ENCODE results near the gene NCDN. TPM values are rescaled to one million over a fixed set of nuclear protein-coding genes. Genes with fewer than 3 reads are reported as not detected.

Gene NCDN
- total RNA-seq, 4 donors from 2014 or later: 8.7 to 16.8 (median 14.0) TPM

GRCh38 chr1:35573198-35574124 lies 15.9 kb downstream of the NCDN start, which contains the start of gene TFAP2E:
TFAP2E (plus strand) TSS chr1:35573314; CDS start chr1:35573578, 264 bp downstream.
- no peak for TF ChIP-seq POLR2A (IDR thresholded peaks at IDR 0.05)
- TF ChIP-seq CTCF (IDR thresholded peaks at IDR 0.05 in 4 of 5, conservative IDR thresholded peaks at IDR 0.05 in 1 of 5): no peak
- Histone ChIP-seq H3K4me1 (peaks cover 3 to 8% of the 10 kb centered on the region in 2 donors), H3K27ac (no peak within 1 kb of the TSS), H3K4me3 (peak within 1 kb of the TSS; percentile 34 to 45 (median 42)), H3K36me3 (no peaks in the 10 kb centered on the region), H3K9me3 (no peaks in the 10 kb centered on the region), H3K27me3 (peaks cover 67 to 89% (median 74%) of the 10 kb centered on the region in 3 donors)
- in situ Hi-C loops (cut with MboI; ENCODE audit: low sequenced_read_pairs in 4 of 4) (no loop called here), intact Hi-C loops (cut with DNase I; ENCODE audit: low total_unique reads) (no loop called here)
- peak in 1 of 2 donors; percentile 6 for DNase-seq
- no peak for ATAC-seq

- no peak overlapping the region for H3K4me3 ChIP-seq
- in situ Hi-C loops (cut with MboI; ENCODE audit: low sequenced_read_pairs in 4 of 4): no loop called here
- DNase-seq (no peak), ATAC-seq (no peak)
- no peak overlapping the region for H3K27ac ChIP-seq
- H3K27me3 ChIP-seq: peaks cover 69 to 91% (median 79%) of the 10 kb centered on the region in 3 donors
- no peaks in the 10 kb centered on the region for H3K36me3 ChIP-seq
- TF ChIP-seq POLR2A (IDR thresholded peaks at IDR 0.05) (no peak), CTCF (IDR thresholded peaks at IDR 0.05 in 4 of 5, conservative IDR thresholded peaks at IDR 0.05 in 1 of 5) (no peak)
- H3K9me3 ChIP-seq: no peaks in the 10 kb centered on the region
- H3K4me1 ChIP-seq: peaks cover 3 to 8% of the 10 kb centered on the region in 2 donors
- intact Hi-C loops (cut with DNase I; ENCODE audit: low total_unique reads): no loop called here
These were observed 16.6 kb downstream of the NCDN start for GRCh38 chr1:35574125-35574654.

- intact Hi-C loops (cut with DNase I; ENCODE audit: low total_unique reads): no loop called here
- Histone ChIP-seq H3K27me3 (peaks cover 69 to 85% (median 76%) of the 10 kb centered on the region in 3 donors), H3K4me3 (no peak overlapping the region), H3K9me3 (no peaks in the 10 kb centered on the region), H3K27ac (no peak overlapping the region), H3K36me3 (no peaks in the 10 kb centered on the region), H3K4me1 (peaks cover under 1 to 8% of the 10 kb centered on the region in 2 donors)
- in situ Hi-C loops (cut with MboI; ENCODE audit: low sequenced_read_pairs in 4 of 4): no loop called here
- no peak for ATAC-seq
- peak in 1 of 2 donors; percentile 5 for DNase-seq
- TF ChIP-seq CTCF (IDR thresholded peaks at IDR 0.05 in 4 of 5, conservative IDR thresholded peaks at IDR 0.05 in 1 of 5) (no peak), POLR2A (IDR thresholded peaks at IDR 0.05) (no peak)
These were observed 17.2 kb downstream of the NCDN start for GRCh38 chr1:35574655-35575415.

- Histone ChIP-seq H3K36me3 (no peaks in the 10 kb centered on the region), H3K27me3 (peaks cover 67 to 79% (median 73%) of the 10 kb centered on the region in 3 donors), H3K27ac (no peak overlapping the region), H3K9me3 (no peaks in the 10 kb centered on the region), H3K4me1 (peaks cover 0 to 8% of the 10 kb centered on the region in 2 donors), H3K4me3 (no peak overlapping the region)
- peak in 1 of 2 donors; percentile 6 for DNase-seq
- in situ Hi-C loops (cut with MboI; ENCODE audit: low sequenced_read_pairs in 4 of 4) (no loop called here), intact Hi-C loops (cut with DNase I; ENCODE audit: low total_unique reads) (no loop called here)
- ATAC-seq: no peak
- TF ChIP-seq POLR2A (IDR thresholded peaks at IDR 0.05) (no peak), CTCF (IDR thresholded peaks at IDR 0.05 in 4 of 5, conservative IDR thresholded peaks at IDR 0.05 in 1 of 5) (no peak)
These were observed 17.9 kb downstream of the NCDN start for GRCh38 chr1:35575416-35575958.
